Parathyroid adenoma (tissue), 2 donors: ENCODE results near the gene STARD10.

ENCODE experiments used
- H2AFZ ChIP-seq: fragments of 300-600 bp; sonication (generic); one replicate; pipeline ENCODE4 v1.7.0; 2017; ENCODE audit warnings: antibody characterized with exemption, mild to moderate bottlenecking
- H3K27ac ChIP-seq: fragments of 300-600 bp; sonication (generic); one replicate; pipeline ENCODE4 v1.7.0; 2017
- H3K27me3 ChIP-seq: fragments of 300-600 bp; sonication (generic); one replicate; pipeline ENCODE4 v1.7.0; 2017; ENCODE audit warnings: low read length; ENCODE audit not compliant: control insufficient read depth, insufficient read depth
- H3K36me3 ChIP-seq: fragments of 300-600 bp; sonication (generic); one replicate; pipeline ENCODE4 v1.7.0; 2017; ENCODE audit warnings: low read length; ENCODE audit not compliant: control insufficient read depth, insufficient read depth
- H3K4me1 ChIP-seq: fragments of 300-600 bp; sonication (generic); one replicate; pipeline ENCODE4 v1.7.0; 2017; ENCODE audit warnings: control low read depth
- H3K4me2 ChIP-seq: fragments of 300-600 bp; sonication (generic); one replicate; pipeline ENCODE4 v1.7.0; 2017; ENCODE audit warnings: low read length
- H3K4me3 ChIP-seq: fragments of 300-600 bp; sonication (generic); one replicate; pipeline ENCODE4 v1.7.0; 2017; ENCODE audit warnings: low read depth, low read length
- H3K79me2 ChIP-seq: fragments of 300-600 bp; sonication (generic); one replicate; pipeline ENCODE4 v1.7.0; 2017; ENCODE audit warnings: control low read depth
- H3K9ac ChIP-seq: fragments of 300-600 bp; sonication (generic); one replicate; pipeline ENCODE4 v1.7.0; 2017; ENCODE audit warnings: mild to moderate bottlenecking
- H3K9me3 ChIP-seq: fragments of 300-600 bp; sonication (generic); one replicate; pipeline ENCODE4 v1.7.0; 2017; ENCODE audit warnings: low read length; ENCODE audit not compliant: control insufficient read depth
- CTCF ChIP-seq: fragments of 300-600 bp; sonication (generic); IDR thresholded peaks from one replicate; pipeline ENCODE4 v1.7.0; 2017; ENCODE audit warnings: antibody characterized with exemption, mild to moderate bottlenecking
- donor health status: primary hyperparathyroidism.

The STARD10 gene

GRCh38 chr11:72752088-72752914 is 41.5 kb downstream of the STARD10 start, which contains the start of gene ARAP1:
TSS of gene ARAP1 (minus strand) at chr11:72752408. CDS start at chr11:72727128, 25,280 bp downstream.
- H3K36me3 ChIP-seq, result no peaks in the 10 kb centered on the region
- no peaks in the 10 kb centered on the region for H3K9me3 ChIP-seq
- H3K27ac ChIP-seq, result no peak within 1 kb of the TSS
- H2AFZ ChIP-seq, result peak within 1 kb of the TSS; percentile 72
- peaks cover 4% of the 10 kb centered on the region for H3K4me1 ChIP-seq
- H3K79me2 ChIP-seq, result no peaks in the 10 kb centered on the region
- no peaks in the 10 kb centered on the region for H3K27me3 ChIP-seq
- no peak within 1 kb of the TSS for H3K9ac ChIP-seq
- peak within 1 kb of the TSS; percentile 47 for H3K4me3 ChIP-seq
- peak within 1 kb of the TSS; percentile 41 for H3K4me2 ChIP-seq
- TF ChIP-seq CTCF, result no peak

- peak overlapping the region; percentile 41 for H3K4me2 ChIP-seq
- H3K36me3 ChIP-seq, result no peaks in the 10 kb centered on the region
- peaks cover 4% of the 10 kb centered on the region for H3K4me1 ChIP-seq
- no peaks in the 10 kb centered on the region for H3K9me3 ChIP-seq
- no peak overlapping the region for H3K27ac ChIP-seq
- H3K4me3 ChIP-seq, result peak overlapping the region; percentile 47
- no peaks in the 10 kb centered on the region for H3K79me2 ChIP-seq
- H2AFZ ChIP-seq, result peak overlapping the region; percentile 72
- no peak for TF ChIP-seq CTCF
- H3K9ac ChIP-seq, result no peak overlapping the region
- no peaks in the 10 kb centered on the region for H3K27me3 ChIP-seq
Measured at GRCh38 chr11:72751116-72752087, 42.4 kb downstream of the STARD10 start.

GRCh38 chr11:72750556-72751115 is 43.2 kb downstream of the STARD10 start:
- H3K36me3 ChIP-seq, result no peaks in the 10 kb centered on the region
- H3K9me3 ChIP-seq, result no peaks in the 10 kb centered on the region
- no peak overlapping the region for H2AFZ ChIP-seq
- no peak overlapping the region for H3K4me3 ChIP-seq
- peaks cover 4% of the 10 kb centered on the region for H3K4me1 ChIP-seq
- no peaks in the 10 kb centered on the region for H3K27me3 ChIP-seq
- H3K79me2 ChIP-seq, result no peaks in the 10 kb centered on the region
- no peak overlapping the region for H3K9ac ChIP-seq
- no peak for TF ChIP-seq CTCF
- no peak overlapping the region for H3K4me2 ChIP-seq
- H3K27ac ChIP-seq, result no peak overlapping the region

GRCh38 chr11:72750086-72750485 is 43.8 kb downstream of the STARD10 start:
- Histone ChIP-seq H3K9me3 (no peaks in the 10 kb centered on the region), H3K79me2 (no peaks in the 10 kb centered on the region), H3K4me3 (no peak overlapping the region), H3K36me3 (no peaks in the 10 kb centered on the region), H3K27me3 (no peaks in the 10 kb centered on the region), H2AFZ (no peak overlapping the region), H3K4me2 (no peak overlapping the region), H3K4me1 (peaks cover 4% of the 10 kb centered on the region), H3K9ac (no peak overlapping the region), H3K27ac (no peak overlapping the region)
- TF ChIP-seq CTCF, result no peak
